T-helper 17 cell (primary cell): ENCODE data around the gene OXLD1. TPM values are rescaled to one million over a fixed set of nuclear protein-coding genes. Genes with fewer than 3 reads are reported as not detected.
A peak's percentile ranks its signal among the peaks of the same experiment; 100 is the strongest.

ENCODE experiments used
- ATAC-seq: fragments of 150-1000 bp; cut with Tn5 transposase; 2 replicates; pipeline ENCODE4 v1.10.0; 2021; ENCODE audit warnings: mild to moderate bottlenecking, moderate library complexity
- DNase-seq, 3 donors: peaks; one replicate each; pipeline versions ENCODE4 v3.0.0 to v3.0.0-alpha.2; 2020 to 2021
- H3K9me3 ChIP-seq: one replicate; pipeline ENCODE4 v1.7.0; 2013; ENCODE audit warnings: low read length, mild to moderate bottlenecking; ENCODE audit not compliant: control insufficient read depth, poor library complexity, severe bottlenecking
- H3K27ac Mint-ChIP-seq: one replicate; pipeline ENCODE4 v1.8.0; 2022; ENCODE audit warnings: mild to moderate bottlenecking, moderate library complexity, mixed read lengths
- H3K27me3 Mint-ChIP-seq: one replicate; pipeline ENCODE4 v1.8.0; 2022; ENCODE audit warnings: mixed read lengths
- H3K36me3 Mint-ChIP-seq: one replicate; pipeline ENCODE4 v1.8.0; 2022; ENCODE audit warnings: low read depth, mixed read lengths
- H3K4me1 Mint-ChIP-seq: one replicate; pipeline ENCODE4 v1.8.0; 2022; ENCODE audit warnings: mild to moderate bottlenecking, mixed read lengths
- H3K4me3 Mint-ChIP-seq: one replicate; pipeline ENCODE4 v1.8.0; 2022; ENCODE audit warnings: mild to moderate bottlenecking, moderate library complexity, mixed read lengths
- total RNA-seq, 4 donors: library from RNA in 2 of 4; stranded (reverse) in 2 of 4; gene quantifications; one replicate each; pipeline ENCODE4 v1.2.3 and lab custom pipeline; 2022 to 2026

Gene OXLD1
- total RNA-seq, 2 donors from 2014 or later, result 32.8 to 34.4 TPM

- Mint-ChIP-seq H3K27me3 (peaks cover 6% of the 10 kb centered on the region), H3K27ac (no peak overlapping the region), H3K4me3 (no peak overlapping the region), H3K4me1 (peaks cover 3% of the 10 kb centered on the region), H3K36me3 (peaks cover 2% of the 10 kb centered on the region)
- H3K9me3 ChIP-seq, result no peaks in the 10 kb centered on the region
- DNase-seq, result no peak
- ATAC-seq, result no peak
Observed at GRCh38 chr17:81646869-81647600, 19.4 kb downstream of the OXLD1 start.

GRCh38 chr17:81644976-81645952 is 21.1 kb downstream of the OXLD1 start:
- H3K4me3 Mint-ChIP-seq, result no peak overlapping the region

GRCh38 chr17:81644496-81644895 is 21.9 kb downstream of the OXLD1 start:
- no peaks in the 10 kb centered on the region for H3K4me1 Mint-ChIP-seq
- no peak for DNase-seq
- H3K27ac Mint-ChIP-seq, result no peak overlapping the region
- H3K36me3 Mint-ChIP-seq, result no peaks in the 10 kb centered on the region
- H3K9me3 ChIP-seq, result no peaks in the 10 kb centered on the region
- no peaks in the 10 kb centered on the region for H3K27me3 Mint-ChIP-seq
- no peak for ATAC-seq
- H3K4me3 Mint-ChIP-seq, result no peak overlapping the region

More at GRCh38 chr17:81644976-81645952, 21.1 kb downstream of the OXLD1 start:
- H3K27ac Mint-ChIP-seq, result no peak overlapping the region
- ATAC-seq, result no peak
- no peaks in the 10 kb centered on the region for H3K4me1 Mint-ChIP-seq
- no peaks in the 10 kb centered on the region for H3K27me3 Mint-ChIP-seq
- H3K36me3 Mint-ChIP-seq, result no peaks in the 10 kb centered on the region
- H3K9me3 ChIP-seq, result no peaks in the 10 kb centered on the region
- no peak for DNase-seq

GRCh38 chr17:81641825-81642489 is 24.4 kb downstream of the OXLD1 start:
- no peaks in the 10 kb centered on the region for H3K9me3 ChIP-seq
- Mint-ChIP-seq H3K27me3 (no peaks in the 10 kb centered on the region), H3K27ac (no peak overlapping the region), H3K4me3 (no peak overlapping the region), H3K4me1 (no peaks in the 10 kb centered on the region), H3K36me3 (no peaks in the 10 kb centered on the region)
- no peak for DNase-seq
- ATAC-seq, result no peak

GRCh38 chr17:81640011-81640410 is 26.4 kb downstream of the OXLD1 start:
- Mint-ChIP-seq H3K27me3 (no peaks in the 10 kb centered on the region), H3K27ac (no peak overlapping the region), H3K4me3 (no peak overlapping the region), H3K4me1 (peaks cover 9% of the 10 kb centered on the region), H3K36me3 (no peaks in the 10 kb centered on the region)
- DNase-seq, result no peak
- no peaks in the 10 kb centered on the region for H3K9me3 ChIP-seq
- no peak for ATAC-seq

- Mint-ChIP-seq H3K36me3 (no peaks in the 10 kb centered on the region), H3K4me3 (no peak overlapping the region), H3K27ac (no peak overlapping the region), H3K27me3 (no peaks in the 10 kb centered on the region), H3K4me1 (peaks cover 9% of the 10 kb centered on the region)
- H3K9me3 ChIP-seq, result no peaks in the 10 kb centered on the region
- ATAC-seq (no peak), DNase-seq (no peak)
Observed at GRCh38 chr17:81638683-81639082, 27.7 kb downstream of the OXLD1 start.

- no peaks in the 10 kb centered on the region for H3K27me3 Mint-ChIP-seq
- DNase-seq (peak; percentile 75 to 81 (median 75)), ATAC-seq (peak; percentile 94)
- H3K36me3 Mint-ChIP-seq, result no peaks in the 10 kb centered on the region
- peak within 1 kb of the TSS; percentile 95 for H3K27ac Mint-ChIP-seq
- H3K9me3 ChIP-seq, result no peaks in the 10 kb centered on the region
- H3K4me1 Mint-ChIP-seq, result peaks cover 12% of the 10 kb centered on the region
- peak within 1 kb of the TSS; percentile 95 for H3K4me3 Mint-ChIP-seq
Observed at GRCh38 chr17:81636505-81637288, 29.7 kb downstream of the OXLD1 start, which contains the start of the genes NPLOC4 and TSPAN10. NPLOC4 (minus strand) TSS chr17:81637112; CDS start chr17:81636930, 182 bp downstream. TSPAN10 (plus strand) TSS chr17:81637196; CDS start chr17:81642413, 5,217 bp downstream.

- no peak for DNase-seq
- no peaks in the 10 kb centered on the region for H3K9me3 ChIP-seq
- Mint-ChIP-seq H3K4me3 (peak overlapping the region; percentile 95), H3K36me3 (no peaks in the 10 kb centered on the region), H3K4me1 (peaks cover 12% of the 10 kb centered on the region), H3K27me3 (no peaks in the 10 kb centered on the region), H3K27ac (peak overlapping the region; percentile 95)
- ATAC-seq, result peak; percentile 3
Observed at GRCh38 chr17:81635973-81636504, 30.4 kb downstream of the OXLD1 start.

- H3K27ac Mint-ChIP-seq, result peak overlapping the region; percentile 95
Observed at GRCh38 chr17:81635431-81635830, 31.0 kb downstream of the OXLD1 start.

GRCh38 chr17:81631482-81631881 is 34.9 kb downstream of the OXLD1 start:
- ATAC-seq, result no peak
- peaks cover 13% of the 10 kb centered on the region for H3K4me1 Mint-ChIP-seq
- H3K27me3 Mint-ChIP-seq, result no peaks in the 10 kb centered on the region
- no peak overlapping the region for H3K27ac Mint-ChIP-seq
- no peak for DNase-seq
- no peaks in the 10 kb centered on the region for H3K9me3 ChIP-seq
- no peak overlapping the region for H3K4me3 Mint-ChIP-seq
- H3K36me3 Mint-ChIP-seq, result peaks cover under 1% of the 10 kb centered on the region

More at GRCh38 chr17:81635431-81635830, 31.0 kb downstream of the OXLD1 start:
- no peaks in the 10 kb centered on the region for H3K9me3 ChIP-seq
- Mint-ChIP-seq H3K4me1 (peaks cover 12% of the 10 kb centered on the region), H3K4me3 (peak overlapping the region; percentile 95), H3K36me3 (no peaks in the 10 kb centered on the region), H3K27me3 (no peaks in the 10 kb centered on the region)
- ATAC-seq, result no peak
- no peak for DNase-seq

GRCh38 chr17:81630274-81630673 is 36.1 kb downstream of the OXLD1 start:
- no peak overlapping the region for H3K4me3 Mint-ChIP-seq
- no peak for DNase-seq
- H3K27ac Mint-ChIP-seq, result no peak overlapping the region
- no peaks in the 10 kb centered on the region for H3K9me3 ChIP-seq
- ATAC-seq, result no peak
- H3K36me3 Mint-ChIP-seq, result peaks cover 6% of the 10 kb centered on the region
- peaks cover 7% of the 10 kb centered on the region for H3K4me1 Mint-ChIP-seq
- no peaks in the 10 kb centered on the region for H3K27me3 Mint-ChIP-seq

GRCh38 chr17:81621494-81622130 is 44.8 kb downstream of the OXLD1 start:
- Mint-ChIP-seq H3K4me1 (peaks cover 13% of the 10 kb centered on the region), H3K27me3 (no peaks in the 10 kb centered on the region), H3K36me3 (peaks cover 13% of the 10 kb centered on the region), H3K27ac (no peak overlapping the region), H3K4me3 (no peak overlapping the region)
- ATAC-seq, result no peak
- no peak for DNase-seq
- H3K9me3 ChIP-seq, result no peaks in the 10 kb centered on the region
